K562 (cell line): ENCODE results near the gene SLC25A28. TPM values are rescaled to one million over a fixed set of nuclear protein-coding genes. Genes with fewer than 3 reads are reported as not detected.

Experiments used
- BHLHE40 ChIP-seq: IDR thresholded peaks from 2 replicates; pipeline ENCODE4 v1.6.1; 2011; ENCODE audit warnings: low read length, improper control_type of control experiment
- CREM ChIP-seq: IDR thresholded peaks from 2 replicates; pipeline ENCODE4 v1.6.1; 2014; ENCODE audit warnings: antibody characterized with exemption, low read depth
- ETV6 ChIP-seq, 3 experiments: fragments of 150-350 bp in 1 of 3; sonication (generic) in 1 of 3; formaldehyde crosslinking in 1 of 3; IDR thresholded peaks; 2 replicates each; pipeline versions ENCODE4 v1.6.1 to v1.8.0; 2014 to 2022; ENCODE audit warnings: borderline replicate concordance in 2 of 3, low read depth in 2 of 3, antibody characterized with exemption in 1 of 3, low read length in 1 of 3, mild to moderate bottlenecking in 1 of 3, missing genetic modification reagents in 1 of 3
- FOS ChIP-seq: IDR thresholded peaks from 3 replicates; pipeline ENCODE4 v1.6.1; 2011; ENCODE audit not compliant: insufficient read length; ENCODE audit errors: extremely low read depth
- FOXJ2 ChIP-seq: fragments of 200-800 bp; sonication (Bioruptor generic); IDR thresholded peaks from 2 replicates; pipeline ENCODE4 v1.6.1; 2016; ENCODE audit warnings: missing genetic modification characterization, missing compliant biosample characterization
- GABPA ChIP-seq: fragments of 200-800 bp; sonication (Bioruptor generic); conservative IDR thresholded peaks from 2 replicates; pipeline ENCODE4 v1.6.1; 2016; ENCODE audit warnings: low read depth, missing genetic modification characterization, missing compliant biosample characterization
- HNRNPUL1 ChIP-seq: fragments of 200-400 bp; formaldehyde crosslinking; IDR thresholded peaks from 2 replicates; pipeline ENCODE4 v1.6.1; 2017; ENCODE audit warnings: low read length
- LEF1 ChIP-seq: fragments of 450-650 bp; IDR thresholded peaks from 2 replicates; pipeline ENCODE4 v1.6.1; 2016; ENCODE audit warnings: mild to moderate bottlenecking
- NFYB ChIP-seq: IDR thresholded peaks from 2 replicates; pipeline ENCODE4 v1.6.1; 2011; ENCODE audit warnings: mild to moderate bottlenecking, moderate library complexity; ENCODE audit not compliant: insufficient read length; ENCODE audit errors: extremely low read depth
- NR2C1 ChIP-seq, 2 experiments: fragments of 450-650 bp; IDR thresholded peaks; 2 replicates each; pipeline ENCODE4 v1.6.1; 2017; ENCODE audit warnings: mild to moderate bottlenecking in 2 of 2, antibody characterized with exemption in 1 of 2, inconsistent platforms in 1 of 2, missing compliant biosample characterization in 1 of 2, missing genetic modification characterization in 1 of 2
- NR2C2 ChIP-seq, 2 experiments: fragments of 200-800 bp in 1 of 2; sonication (Bioruptor generic) in 1 of 2; sonication (generic) in 1 of 2; formaldehyde crosslinking in 1 of 2; IDR thresholded peaks; 2 replicates each; pipeline versions ENCODE4 v1.6.1 to v1.8.0; 2016 to 2022; ENCODE audit warnings: mild to moderate bottlenecking in 1 of 2, missing compliant biosample characterization in 1 of 2, missing genetic modification characterization in 1 of 2, missing genetic modification reagents in 1 of 2
- PBX2 ChIP-seq, 2 experiments: IDR thresholded peaks in 1 of 2; conservative IDR thresholded peaks in 1 of 2; 2 replicates each; pipeline ENCODE4 v1.6.1; 2016; ENCODE audit warnings: low read depth in 2 of 2, mild to moderate bottlenecking in 1 of 2, missing compliant biosample characterization in 1 of 2, missing genetic modification characterization in 1 of 2, moderate library complexity in 1 of 2
- POLR3A ChIP-seq: IDR thresholded peaks from 2 replicates; pipeline ENCODE4 v1.6.1; 2011; ENCODE audit warnings: borderline replicate concordance, mild to moderate bottlenecking, moderate library complexity; ENCODE audit not compliant: insufficient read length, insufficient read depth; ENCODE audit errors: extremely low read depth
- RBM25 ChIP-seq: fragments of 200-400 bp; formaldehyde crosslinking; IDR thresholded peaks from 2 replicates; pipeline ENCODE4 v1.6.1; 2018; ENCODE audit warnings: low read length, low read depth, moderate library complexity; ENCODE audit not compliant: severe bottlenecking
- RFX1 ChIP-seq: fragments of 450-650 bp; IDR thresholded peaks from 2 replicates; pipeline ENCODE4 v1.6.1; 2016; ENCODE audit warnings: mild to moderate bottlenecking, moderate library complexity
- SAP30 ChIP-seq: fragments of 200-600 bp; sonication (generic); IDR thresholded peaks from 2 replicates; pipeline ENCODE4 v1.6.1; 2012; ENCODE audit warnings: borderline replicate concordance, low read depth, mild to moderate bottlenecking, moderate library complexity, low read length, control low read depth, inconsistent platforms; ENCODE audit not compliant: insufficient read depth, poor library complexity, severe bottlenecking
- TCF7 ChIP-seq: sonication (generic); IDR thresholded peaks from 2 replicates; pipeline ENCODE4 v1.6.1; 2016; ENCODE audit warnings: antibody characterized with exemption, borderline replicate concordance
- polyA plus RNA-seq, 8 experiments: library from polyadenylated mRNA; depleted of rRNA in 4 of 8; stranded (reverse) in 5 of 8; unstranded in 3 of 8; fragments of >200 nt; fragmentation: Nextera tagmentation in 2 of 8; fragmentation: Illumina TruSeq in 1 of 8; extraction: Ambion mirVana in 2 of 8; extraction: Trizol in 1 of 8; gene quantifications; 2 replicates each; pipeline versions ENCODE4 v1.2.1 to v1.2.3, GENCODE V29; 2011 to 2014; ENCODE audit warnings: inconsistent platforms in 1 of 8, missing spikeins in 1 of 8
- total RNA-seq, 7 experiments: library from RNA; depleted of rRNA in 6 of 7; stranded (reverse); fragments of >200 nt in 6 of 7; fragmentation: Illumina TruSeq in 2 of 7; extraction: Trizol in 2 of 7; gene quantifications; 2 replicates each; pipeline versions ENCODE4 v1.2.1 to v1.2.3, GENCODE V29; 2011 to 2021; ENCODE audit warnings: low replicate concordance in 1 of 7

The SLC25A28 gene
- total and polyA plus RNA-seq, 9 of the 15 experiments (the other 6 are each of a cell fraction or from before 2014, with no cell fraction given): 6.2 to 32.3 (median 18.8) TPM

GRCh38 chr10:99619851-99620710, at the start of gene SLC25A28 (continued):
- TF ChIP-seq PBX2 (CRISPR knock-in tag; IDR thresholded peaks at IDR 0.05; ENCODE audit: low read depth) (peak; percentile 65), PBX2 (tag; conservative IDR thresholded peaks at IDR 0.05; ENCODE audit: low read depth) (peak; percentile 97), FOXJ2 (peak; percentile 64), BHLHE40 (no peak), ETV6 (IDR thresholded peaks at IDR 0.05; ENCODE audit: borderline replicate concordance in 1 of 2, low read depth in 2 of 2, low read length in 1 of 2) (no peak), ETV6 (CRISPR knock-in tag; IDR thresholded peaks at IDR 0.05; ENCODE audit: borderline replicate concordance) (no peak), NR2C1 (IDR thresholded peaks at IDR 0.05) (peak; percentile 66; the same call in 1 of the 2 replicates), NR2C1 (tag; IDR thresholded peaks at IDR 0.05) (peak; percentile 77), NFYB (peak; percentile 78), SAP30 (peak; percentile 52), RBM25 (peak; percentile 49), POLR3A (no peak), TCF7 (peak; percentile 98), GABPA (tag) (0 out of 2 replicates have a peak, but pooled peaks have one; percentile 27), NR2C2 (CRISPR knock-in tag; IDR thresholded peaks at IDR 0.05) (no peak), NR2C2 (tag; IDR thresholded peaks at IDR 0.05) (peak; percentile 96), HNRNPUL1 (no peak), CREM (peak; percentile 80; the same call in 1 of the 2 replicates), RFX1 (peak; percentile 67), LEF1 (peak; percentile 100), FOS (peak; percentile 75)
